Kidney tubule cell (primary cell): Measurements from ENCODE around the gene POPDC2.

Experiments used
- DNase-seq: peaks from one replicate; pipeline ENCODE4 v3.0.0-alpha.2; 2018; ENCODE audit warnings: low spot score

Gene POPDC2

GRCh38 chr3:119639494-119640350, 20.7 kb downstream of the POPDC2 start:
- peak; percentile 34 for DNase-seq

GRCh38 chr3:119637679-119638477, 22.5 kb downstream of the POPDC2 start:
- DNase-seq = peak; percentile 94

- DNase-seq = peak; percentile 56
These were observed 23.3 kb downstream of the POPDC2 start for GRCh38 chr3:119636891-119637611.

- peak; percentile 76 for DNase-seq
These were observed 24.1 kb downstream of the POPDC2 start for GRCh38 chr3:119636249-119636648.

- no peak for DNase-seq
These were observed 24.7 kb downstream of the POPDC2 start for GRCh38 chr3:119635719-119636118.

GRCh38 chr3:119632829-119633228, 27.6 kb downstream of the POPDC2 start:
- no peak for DNase-seq

GRCh38 chr3:119632216-119632615, 28.2 kb downstream of the POPDC2 start:
- no peak for DNase-seq

GRCh38 chr3:119631516-119631915, 28.9 kb downstream of the POPDC2 start:
- no peak for DNase-seq

GRCh38 chr3:119630880-119631329, 29.5 kb downstream of the POPDC2 start:
- no peak for DNase-seq

- DNase-seq = peak; percentile 45
These were observed 30.1 kb downstream of the POPDC2 start for GRCh38 chr3:119630128-119630879.

GRCh38 chr3:119628816-119629445, 31.5 kb downstream of the POPDC2 start:
- DNase-seq = peak; percentile 38

GRCh38 chr3:119628390-119628789, 32.0 kb downstream of the POPDC2 start:
- DNase-seq = no peak

GRCh38 chr3:119627461-119627860, 32.9 kb downstream of the POPDC2 start:
- no peak for DNase-seq

GRCh38 chr3:119626196-119626595, 34.2 kb downstream of the POPDC2 start:
- DNase-seq = peak; percentile 12

- no peak for DNase-seq
These were observed 34.8 kb downstream of the POPDC2 start for GRCh38 chr3:119625451-119626153.

- DNase-seq = no peak
These were observed 36.2 kb downstream of the POPDC2 start for GRCh38 chr3:119624002-119624720.

- DNase-seq = no peak
These were observed 39.5 kb downstream of the POPDC2 start for GRCh38 chr3:119620899-119621298.

- no peak for DNase-seq
These were observed 41.3 kb downstream of the POPDC2 start for GRCh38 chr3:119619094-119619493.

- no peak for DNase-seq
These were observed 44.3 kb downstream of the POPDC2 start for GRCh38 chr3:119616056-119616455.

GRCh38 chr3:119613872-119614271, 46.5 kb downstream of the POPDC2 start:
- no peak for DNase-seq
